GM19193 (cell line): ENCODE data around the gene CYP2S1.

Experiments
- POLR2A ChIP-seq: IDR thresholded peaks from 4 replicates; pipeline ENCODE4 v1.6.1; 2011; ENCODE audit not compliant: insufficient read depth, insufficient read length; ENCODE audit errors: extremely low read depth

Gene CYP2S1

DNA sequence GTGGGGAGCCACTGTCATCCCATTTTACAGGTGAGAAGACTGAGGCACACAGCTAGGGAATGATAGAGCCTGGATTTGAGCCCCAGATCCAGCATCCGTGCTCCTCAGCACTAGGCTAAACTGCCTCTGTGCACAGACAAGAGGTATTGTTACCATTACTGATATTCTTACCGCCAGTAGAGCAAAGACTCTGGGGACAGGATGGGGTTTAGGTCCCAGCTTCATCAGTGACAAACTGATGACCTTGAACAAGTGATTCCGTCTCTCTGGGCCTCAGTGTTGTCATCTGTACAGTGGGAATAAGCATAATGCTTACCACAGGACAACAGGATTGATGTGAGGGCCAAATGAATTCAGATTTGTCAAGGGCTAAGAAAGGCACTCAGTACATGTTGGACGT, 42.5 kb downstream of the CYP2S1 start:
- no peak for TF ChIP-seq POLR2A

DNA sequence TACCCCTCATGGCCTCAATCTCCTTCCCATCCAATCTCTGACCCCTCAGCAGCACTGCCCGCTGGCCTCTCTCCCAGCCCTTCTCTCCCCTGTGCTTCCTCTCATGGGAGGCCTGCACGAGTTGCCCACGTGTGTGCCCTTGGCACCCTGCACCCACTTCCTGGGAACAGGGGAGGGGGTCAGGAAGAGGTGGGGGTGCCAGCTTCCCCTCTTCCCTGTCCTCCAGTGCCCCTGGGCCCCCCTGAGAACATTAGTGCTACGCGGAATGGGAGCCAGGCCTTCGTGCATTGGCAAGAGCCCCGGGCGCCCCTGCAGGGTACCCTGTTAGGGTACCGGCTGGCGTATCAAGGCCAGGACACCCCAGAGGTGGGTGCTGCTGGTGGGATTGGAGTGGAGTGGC, 45.2 kb downstream of the CYP2S1 start:
- no peak for TF ChIP-seq POLR2A

DNA sequence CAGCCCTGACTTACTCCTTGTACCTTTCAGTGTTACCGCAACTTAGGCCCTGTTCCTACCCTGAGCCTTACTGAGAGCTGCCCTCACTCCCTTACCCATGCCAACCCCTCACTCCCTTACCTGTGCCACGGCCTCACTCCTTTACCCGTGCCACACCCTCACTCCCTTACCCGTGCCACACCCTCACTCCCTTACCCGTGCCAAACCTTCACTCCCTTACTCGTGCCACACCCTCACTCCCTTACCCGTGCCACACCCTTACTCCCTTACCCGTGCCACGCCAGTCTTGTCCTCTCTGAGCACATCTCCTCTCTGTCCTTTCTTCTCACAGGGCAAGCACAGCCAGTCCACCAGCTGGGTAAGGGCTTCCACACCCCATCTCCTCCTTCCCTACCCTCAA, 46.3 kb downstream of the CYP2S1 start:
- no peak for TF ChIP-seq POLR2A

DNA sequence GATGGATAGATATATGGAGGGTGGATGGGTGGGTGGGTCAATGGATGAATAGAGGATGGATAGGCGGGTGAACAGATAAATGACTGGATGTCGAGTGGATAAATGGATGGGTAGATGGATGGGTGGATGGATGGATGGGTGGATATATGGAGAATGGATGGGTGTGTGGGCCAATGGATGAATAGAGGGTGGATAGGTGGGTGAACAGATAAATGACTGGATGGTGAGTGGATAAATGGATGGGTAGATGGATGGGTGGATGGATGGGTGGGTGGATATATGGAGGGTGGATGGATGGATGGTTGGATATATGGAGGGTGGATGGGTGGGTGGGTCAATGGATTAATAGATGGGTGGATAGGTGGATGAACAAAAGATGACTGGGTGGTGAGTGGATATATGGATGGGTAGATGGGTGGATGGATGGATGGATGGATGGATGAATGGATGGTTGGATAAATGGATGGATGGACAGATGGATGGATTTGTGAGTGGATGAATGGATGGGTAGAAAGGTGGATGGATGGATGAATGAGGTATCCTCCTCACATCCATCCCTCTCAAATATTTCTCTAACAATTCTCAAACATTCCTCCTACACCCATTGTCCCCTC, 47.0 kb downstream of the CYP2S1 start:
- no peak for TF ChIP-seq POLR2A

DNA sequence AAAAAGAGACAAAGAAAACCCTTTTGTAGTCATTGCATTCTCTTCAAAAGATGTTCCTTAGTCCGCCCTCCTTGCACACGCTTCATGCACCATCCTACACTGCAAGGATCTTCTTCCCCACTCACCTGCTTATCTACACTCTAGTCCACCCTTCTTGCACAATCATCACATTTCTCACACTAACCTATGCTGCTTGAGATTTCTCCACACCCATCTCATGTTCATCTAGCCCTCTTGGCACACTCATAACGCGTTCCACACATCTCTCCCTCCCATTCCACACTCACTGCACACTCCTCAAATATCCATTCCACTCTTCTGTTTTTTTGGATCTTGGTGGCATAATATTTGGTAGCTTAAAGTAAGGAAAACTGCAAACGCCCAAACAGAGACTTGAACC, 48.8 kb downstream of the CYP2S1 start:
- TF ChIP-seq POLR2A: no peak

DNA sequence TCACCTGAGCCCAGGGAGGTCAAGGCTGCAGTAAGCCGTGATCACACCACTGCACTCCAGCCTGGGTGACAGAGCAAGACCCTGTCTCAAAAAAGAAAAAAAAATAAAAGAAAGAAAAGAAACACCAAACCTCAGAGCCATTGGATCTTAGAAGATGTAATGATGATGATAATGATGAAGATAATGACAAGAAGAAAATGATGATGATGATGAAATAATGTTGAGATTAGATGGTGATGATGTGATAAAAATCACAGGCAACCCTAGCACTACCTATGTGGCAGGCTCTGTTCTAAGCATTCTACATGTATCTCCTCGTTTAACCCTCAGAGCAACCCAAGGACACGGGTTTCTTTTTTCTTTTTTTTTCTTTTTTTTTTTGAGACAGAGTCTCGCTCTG, 51.1 kb downstream of the CYP2S1 start:
- no peak for TF ChIP-seq POLR2A

DNA sequence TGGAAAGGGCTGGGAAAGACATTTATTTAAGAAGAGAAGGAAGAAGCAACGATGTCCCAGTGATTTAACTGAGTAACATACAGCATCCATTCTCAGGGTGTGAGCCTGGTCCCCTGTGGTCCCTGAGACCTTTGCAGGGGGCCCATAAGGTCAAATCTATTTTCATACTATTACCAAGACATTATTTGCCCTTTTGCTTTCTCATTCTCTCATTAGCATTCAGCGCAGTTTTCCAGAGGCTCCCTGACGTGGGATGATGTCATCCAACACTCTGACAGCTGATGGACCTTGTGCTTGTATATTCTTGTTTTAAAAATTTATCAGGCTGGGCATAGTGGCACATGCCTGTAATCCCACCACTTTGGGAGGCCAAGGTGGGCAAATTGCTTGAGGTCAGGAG, 52.8 kb downstream of the CYP2S1 start:
- no peak for TF ChIP-seq POLR2A

DNA sequence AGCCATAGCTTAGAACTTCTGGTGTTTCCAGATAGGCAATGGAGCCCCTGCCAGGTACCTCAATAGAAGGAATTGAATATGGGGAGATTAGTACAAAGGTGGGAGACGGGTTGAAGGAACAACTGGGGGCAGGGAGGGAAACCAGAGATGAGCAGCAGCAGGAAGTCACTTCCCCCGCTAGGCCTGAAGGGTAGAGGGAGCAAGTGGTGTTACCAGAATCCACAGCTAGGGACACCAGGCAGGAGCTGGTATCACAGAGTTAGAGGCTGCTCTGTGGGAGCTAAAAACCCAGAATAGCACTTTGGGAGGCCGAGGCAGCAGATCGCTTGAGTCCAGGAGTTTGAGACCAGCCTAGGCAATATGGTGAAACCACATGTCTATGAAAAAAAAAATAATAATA, 55.9 kb downstream of the CYP2S1 start:
- TF ChIP-seq POLR2A: no peak

DNA sequence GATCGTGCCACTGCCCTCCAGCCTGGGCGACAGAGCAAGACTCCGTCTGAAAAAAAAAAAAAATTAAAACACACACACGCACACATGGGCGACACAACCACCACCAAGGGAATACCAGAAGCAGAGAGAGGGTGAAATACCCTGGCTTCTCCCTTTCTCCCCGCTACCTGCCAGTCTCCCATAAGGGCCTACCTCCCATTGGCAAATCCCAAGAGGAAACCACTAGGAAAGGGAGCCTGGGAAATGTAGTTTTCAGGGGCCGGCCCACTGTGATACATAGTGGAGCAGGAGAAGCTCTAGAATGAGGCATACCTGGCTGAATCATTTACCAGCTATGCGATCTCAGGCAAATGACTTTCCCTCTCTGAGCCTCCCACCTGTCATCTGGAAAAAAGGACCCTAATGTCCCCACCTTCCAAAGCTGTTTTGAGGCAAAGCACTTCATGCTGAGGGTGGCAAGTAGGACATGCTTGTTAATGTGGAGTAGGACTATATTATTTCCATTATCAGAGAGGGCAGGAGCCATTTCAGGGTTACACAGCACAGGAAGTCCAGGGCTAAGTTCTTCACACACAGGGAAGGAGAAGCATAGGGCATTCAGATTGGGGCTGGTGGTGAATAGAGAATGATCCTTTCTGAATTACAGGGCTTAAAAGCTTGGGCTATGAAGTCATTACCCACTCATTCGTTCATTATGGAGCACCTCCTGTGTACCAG, 56.8 kb downstream of the CYP2S1 start:
- no peak for TF ChIP-seq POLR2A

DNA sequence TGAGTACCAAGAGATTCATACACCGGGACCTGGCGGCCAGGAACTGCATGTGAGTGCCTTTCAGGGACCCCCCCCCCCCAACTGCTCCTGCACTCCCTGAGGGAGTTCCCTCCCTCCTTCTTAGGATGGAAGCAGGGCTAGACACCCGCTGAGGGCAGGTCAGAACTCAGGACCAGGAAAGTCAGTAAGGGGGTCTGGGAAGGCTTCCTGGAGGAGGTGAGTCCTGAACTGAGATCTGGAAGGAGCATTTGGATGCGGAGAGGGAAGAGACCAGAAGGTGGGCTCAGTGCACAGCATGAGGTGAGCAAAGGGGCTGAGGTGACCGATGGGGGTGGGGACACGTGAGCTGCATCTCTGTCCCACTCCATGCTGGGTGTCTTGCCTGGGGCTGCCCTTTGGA, 60.6 kb downstream of the CYP2S1 start:
- no peak for TF ChIP-seq POLR2A

DNA sequence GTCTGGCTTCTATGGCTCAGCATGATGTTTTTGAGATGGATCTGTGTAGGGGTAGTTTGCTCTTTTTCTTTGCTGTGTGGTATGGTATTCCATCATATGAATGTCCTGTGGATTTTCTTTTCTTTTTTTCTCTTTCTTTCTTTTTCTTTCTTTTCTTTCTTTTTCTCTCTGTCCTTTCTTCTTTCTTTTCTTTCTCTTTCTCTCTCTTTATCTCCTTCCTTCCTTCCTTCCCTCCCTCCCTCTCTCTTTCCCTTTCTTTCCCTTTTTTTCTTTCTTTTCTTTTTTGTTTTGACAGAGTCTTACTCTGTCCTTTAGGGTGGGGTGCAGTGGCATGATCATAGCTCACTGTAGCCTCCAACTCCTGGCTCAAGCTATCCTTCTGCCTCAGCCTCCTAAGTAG, 62.2 kb downstream of the CYP2S1 start:
- no peak for TF ChIP-seq POLR2A
